ENCODE results near the gene PROCR. TPM values are rescaled to one million over a fixed set of nuclear protein-coding genes. Genes with fewer than 3 reads are reported as not detected.
"Not testable (repeated sequence)": the region's sequence is repeated elsewhere in the genome, so short reads cannot be mapped to it uniquely, and the experiment has no call there.

Gene PROCR
- total RNA-seq, 2 experiments from 2014 or later = 1.0 to 1.1 TPM

GRCh38 chr20:35146299-35146919 lies 25.5 kb upstream of the PROCR start:
- H3K36me3 Mint-ChIP-seq = peaks cover 13% of the 10 kb centered on the region
- ChIA-PET CTCF (interaction anchor here (0.6 to 4.0 kb wide), 13 partner anchors 19 to 301 kb away, joined by 3 to 41 read pairs (median 3); partner anchors contain the start of gene ACSS2), POLR2A (interaction anchor here (0.8 to 2.7 kb wide), 9 partner anchors 20 to 596 kb away, joined by 3 to 16 read pairs (median 5); partner anchors contain the start of genes CEP250, MMP24OS and TRPC4AP)
- peak overlapping the region; percentile 93 for H3K4me3 Mint-ChIP-seq
- H3K27me3 Mint-ChIP-seq = no peaks in the 10 kb centered on the region
- H3K9me3 Mint-ChIP-seq = no peaks in the 10 kb centered on the region
- DNase-seq = peak; percentile 37
- intact Hi-C loops (cut with micrococcal nuclease) = loop anchor here (2.0 to 5.0 kb wide), 2 partner anchors 54 to 306 kb away; partner anchors contain the start of gene TRPC4AP
- peak overlapping the region; percentile 91 for H3K27ac Mint-ChIP-seq
- H3K4me1 Mint-ChIP-seq (ENCODE audit: low read depth) = peaks cover 38% of the 10 kb centered on the region

GRCh38 chr20:35146920-35147574 lies 24.8 kb upstream of the PROCR start, which contains the start of gene EDEM2:
EDEM2 (minus strand) TSS chr20:35147336; CDS start chr20:35147258, 78 bp downstream.
- no peaks in the 10 kb centered on the region for H3K9me3 Mint-ChIP-seq
- DNase-seq = peak; percentile 97
- peak within 1 kb of the TSS; percentile 91 for H3K27ac Mint-ChIP-seq
- no peaks in the 10 kb centered on the region for H3K27me3 Mint-ChIP-seq
- ChIA-PET CTCF (interaction anchor here (0.5 to 4.0 kb wide), 12 partner anchors 50 to 300 kb away, joined by 3 to 41 read pairs (median 3); partner anchors contain the start of gene ACSS2), POLR2A (interaction anchor here (0.6 to 2.7 kb wide), 11 partner anchors 21 to 459 kb away, joined by 3 to 16 read pairs (median 3); partner anchors contain the start of genes CEP250, MMP24OS and TRPC4AP)
- peaks cover 9% of the 10 kb centered on the region for H3K36me3 Mint-ChIP-seq
- peaks cover 35% of the 10 kb centered on the region for H3K4me1 Mint-ChIP-seq (ENCODE audit: low read depth)
- intact Hi-C loops (cut with micrococcal nuclease) = loop anchor here (2.0 to 5.0 kb wide), 2 partner anchors 54 to 305 kb away; partner anchors contain the start of gene TRPC4AP
- peak within 1 kb of the TSS; percentile 93 for H3K4me3 Mint-ChIP-seq

GRCh38 chr20:35147575-35148071 lies 24.2 kb upstream of the PROCR start:
- intact Hi-C loops (cut with micrococcal nuclease) = loop anchor here (2.0 to 5.0 kb wide), 2 partner anchors 55 to 305 kb away; partner anchors contain the start of gene TRPC4AP
- not testable (repeated sequence) for H3K36me3 Mint-ChIP-seq, H3K27me3 Mint-ChIP-seq, H3K9me3 Mint-ChIP-seq
- Mint-ChIP-seq H3K4me1 (ENCODE audit: low read depth) (peaks cover 32% of the 10 kb centered on the region), H3K4me3 (peak overlapping the region; percentile 93), H3K27ac (peak overlapping the region; percentile 91)
- CTCF ChIA-PET = interaction anchor here (0.5 to 4.0 kb wide), 8 partner anchors 51 to 273 kb away, joined by 3 to 41 read pairs (median 4); partner anchors contain the start of gene ACSS2
- POLR2A ChIA-PET = interaction anchor here (0.6 to 2.7 kb wide), 9 partner anchors 22 to 460 kb away, joined by 3 to 16 read pairs (median 3); partner anchors contain the start of genes CEP250, MMP24OS and TRPC4AP
- DNase-seq = peak; percentile 37

- intact Hi-C loops (cut with micrococcal nuclease) = no loop called here
- no peak for DNase-seq
- Mint-ChIP-seq H3K4me3 (no peak overlapping the region), H3K27ac (no peak overlapping the region), H3K4me1 (ENCODE audit: low read depth) (peaks cover 17% of the 10 kb centered on the region), H3K9me3 (no peaks in the 10 kb centered on the region), H3K27me3 (no peaks in the 10 kb centered on the region), H3K36me3 (peaks cover 1% of the 10 kb centered on the region)
- ChIA-PET CTCF (no interaction called here), POLR2A (no interaction called here)
Measured at GRCh38 chr20:35150846-35151579, 20.9 kb upstream of the PROCR start.

- Mint-ChIP-seq H3K9me3 (no peaks in the 10 kb centered on the region), H3K27ac (no peak overlapping the region), H3K27me3 (no peaks in the 10 kb centered on the region), H3K36me3 (no peaks in the 10 kb centered on the region), H3K4me1 (ENCODE audit: low read depth) (peaks cover 12% of the 10 kb centered on the region), H3K4me3 (no peak overlapping the region)
- POLR2A ChIA-PET = no interaction called here
- CTCF ChIA-PET = no interaction called here
- intact Hi-C loops (cut with micrococcal nuclease) = no loop called here
- DNase-seq = no peak
Measured at GRCh38 chr20:35151736-35152135, 20.1 kb upstream of the PROCR start.

- ChIA-PET CTCF (no interaction called here), POLR2A (no interaction called here)
- no peak overlapping the region for H3K4me3 Mint-ChIP-seq
- no peak overlapping the region for H3K27ac Mint-ChIP-seq
- intact Hi-C loops (cut with micrococcal nuclease) = no loop called here
- no peaks in the 10 kb centered on the region for H3K27me3 Mint-ChIP-seq
- no peaks in the 10 kb centered on the region for H3K4me1 Mint-ChIP-seq (ENCODE audit: low read depth)
- no peaks in the 10 kb centered on the region for H3K36me3 Mint-ChIP-seq
- no peak for DNase-seq
- no peaks in the 10 kb centered on the region for H3K9me3 Mint-ChIP-seq
Measured at GRCh38 chr20:35155936-35156335, 15.9 kb upstream of the PROCR start.

- H3K27ac Mint-ChIP-seq = no peak overlapping the region
- ChIA-PET CTCF (no interaction called here), POLR2A (no interaction called here)
- H3K36me3 Mint-ChIP-seq = no peaks in the 10 kb centered on the region
- no peaks in the 10 kb centered on the region for H3K9me3 Mint-ChIP-seq
- H3K4me1 Mint-ChIP-seq (ENCODE audit: low read depth) = peaks cover 2% of the 10 kb centered on the region
- no peak for DNase-seq
- H3K4me3 Mint-ChIP-seq = no peak overlapping the region
- intact Hi-C loops (cut with micrococcal nuclease) = no loop called here
- no peaks in the 10 kb centered on the region for H3K27me3 Mint-ChIP-seq
Measured at GRCh38 chr20:35156978-35157377, 14.9 kb upstream of the PROCR start.

- DNase-seq; H3K4me1 Mint-ChIP-seq (ENCODE audit: low read depth); H3K4me3 Mint-ChIP-seq; POLR2A ChIA-PET; H3K27ac Mint-ChIP-seq; CTCF ChIA-PET; H3K36me3 Mint-ChIP-seq; H3K27me3 Mint-ChIP-seq; H3K9me3 Mint-ChIP-seq; intact Hi-C loops (cut with micrococcal nuclease): not testable (repeated sequence)
Measured at GRCh38 chr20:35160341-35160740, 11.5 kb upstream of the PROCR start.

GRCh38 chr20:35164531-35164930 lies 7.3 kb upstream of the PROCR start:
- CTCF ChIA-PET; intact Hi-C loops (cut with micrococcal nuclease); H3K27ac Mint-ChIP-seq; H3K4me1 Mint-ChIP-seq (ENCODE audit: low read depth); POLR2A ChIA-PET; H3K36me3 Mint-ChIP-seq; H3K9me3 Mint-ChIP-seq; DNase-seq; H3K27me3 Mint-ChIP-seq; H3K4me3 Mint-ChIP-seq: not testable (repeated sequence)

GRCh38 chr20:35165221-35166185 lies 6.4 kb upstream of the PROCR start:
- H3K4me1 Mint-ChIP-seq (ENCODE audit: low read depth) = peaks cover 2% of the 10 kb centered on the region
- no peaks in the 10 kb centered on the region for H3K27me3 Mint-ChIP-seq
- peaks cover 7% of the 10 kb centered on the region for H3K9me3 Mint-ChIP-seq
- ChIA-PET POLR2A (interaction anchor here (0.6 kb wide), 1 partner anchor 80 kb away, joined by 3 read pairs; no protein-coding TSS in a partner anchor), CTCF (interaction anchor here (0.7 to 1.7 kb wide), 2 partner anchors 19 to 69 kb away, joined by 3 to 4 read pairs; no protein-coding TSS in a partner anchor)
- DNase-seq = no peak
- H3K36me3 Mint-ChIP-seq = peaks cover 4% of the 10 kb centered on the region
- H3K27ac Mint-ChIP-seq = no peak overlapping the region
- intact Hi-C loops (cut with micrococcal nuclease) = no loop called here
- no peak overlapping the region for H3K4me3 Mint-ChIP-seq

Measured in activated CD4-positive, alpha-beta memory T cell treated with anti-CD3 and anti-CD28 coated beads for 36 hours (primary cell).